Hepatic stellate cell (primary cell): Measurements from ENCODE around the gene PDAP1.
A peak's percentile ranks its signal among the peaks of the same experiment; 100 is the strongest.
"Not testable (repeated sequence)": the region's sequence is repeated elsewhere in the genome, so short reads cannot be mapped to it uniquely, and the experiment has no call there.

Experiments
- DNase-seq: peaks from one replicate; pipeline ENCODE4 v3.0.0; 2011; ENCODE audit warnings: low spot score

PDAP1 gene

GRCh38 chr7:99408379-99409191 lies at the start of gene PDAP1, which contains the start of gene BUD31:
TSS of gene PDAP1 (minus strand) at chr7:99408597. CDS start at chr7:99408548, 49 bp downstream.
TSS of gene BUD31 (plus strand) at chr7:99408969. CDS start at chr7:99411093, 2,124 bp downstream.
- DNase-seq = peak; percentile 98

GRCh38 chr7:99457650-99458493 lies 49.5 kb upstream of the PDAP1 start:
- no peak for DNase-seq

GRCh38 chr7:99457050-99457649 lies 48.8 kb upstream of the PDAP1 start:
- no peak for DNase-seq

GRCh38 chr7:99456288-99456687 lies 47.9 kb upstream of the PDAP1 start:
- no peak for DNase-seq

GRCh38 chr7:99455874-99456273 lies 47.5 kb upstream of the PDAP1 start:
- DNase-seq = no peak

GRCh38 chr7:99453105-99453504 lies 44.7 kb upstream of the PDAP1 start:
- no peak for DNase-seq

GRCh38 chr7:99452541-99452940 lies 44.1 kb upstream of the PDAP1 start:
- no peak for DNase-seq

- no peak for DNase-seq
These were observed 43.5 kb upstream of the PDAP1 start for GRCh38 chr7:99451936-99452335.

GRCh38 chr7:99449326-99449725 lies 40.9 kb upstream of the PDAP1 start:
- DNase-seq = no peak

GRCh38 chr7:99448855-99449254 lies 40.5 kb upstream of the PDAP1 start:
- no peak for DNase-seq

- DNase-seq = peak; percentile 38
These were observed 39.5 kb upstream of the PDAP1 start for GRCh38 chr7:99447943-99448342.

- no peak for DNase-seq
These were observed 37.7 kb upstream of the PDAP1 start for GRCh38 chr7:99446096-99446495.

GRCh38 chr7:99440195-99440594 lies 31.8 kb upstream of the PDAP1 start:
- DNase-seq = no peak

GRCh38 chr7:99438573-99439480 lies 30.4 kb upstream of the PDAP1 start, which contains the start of the genes CPSF4 and PTCD1:
TSS of gene CPSF4 (plus strand) at chr7:99438943. CDS start at chr7:99439083, 140 bp downstream.
TSS of gene PTCD1 (minus strand) at chr7:99438798. CDS start at chr7:99435242, 3,556 bp downstream.
- peak; percentile 100 for DNase-seq

GRCh38 chr7:99437946-99438572 lies 29.7 kb upstream of the PDAP1 start:
- DNase-seq = no peak

GRCh38 chr7:99433158-99433557 lies 24.8 kb upstream of the PDAP1 start:
- no peak for DNase-seq

- DNase-seq = not testable (repeated sequence)
These were observed 23.6 kb upstream of the PDAP1 start for GRCh38 chr7:99431756-99432540.

- DNase-seq = no peak
These were observed 21.4 kb upstream of the PDAP1 start for GRCh38 chr7:99429756-99430155.

GRCh38 chr7:99428972-99429566 lies 20.7 kb upstream of the PDAP1 start:
- no peak for DNase-seq
